NCI-H2196 (cell line): Measurements from ENCODE around the gene OSBPL9.
A peak's percentile ranks its signal among the peaks of the same experiment; 100 is the strongest.
"Not testable (repeated sequence)": the region's sequence is repeated elsewhere in the genome, so short reads cannot be mapped to it uniquely, and the experiment has no call there.

ENCODE experiments used
- DNase-seq: peaks from one replicate; lab custom pipeline; 2025; ENCODE audit not compliant: unreplicated experiment; lab: John Stamatoyannopoulos, UW

The OSBPL9 gene

GRCh38 chr1:51663105-51663504, 46.2 kb downstream of the OSBPL9 start:
- DNase-seq: no peak

GRCh38 chr1:51663721-51664120, 46.8 kb downstream of the OSBPL9 start:
- no peak for DNase-seq

GRCh38 chr1:51664421-51665240, 47.7 kb downstream of the OSBPL9 start:
- DNase-seq: no peak

GRCh38 chr1:51666478-51666877, 49.6 kb downstream of the OSBPL9 start:
- no peak for DNase-seq

- DNase-seq: no peak
Observed at GRCh38 chr1:51667561-51667960, 50.7 kb downstream of the OSBPL9 start.

GRCh38 chr1:51669272-51669671, 52.4 kb downstream of the OSBPL9 start:
- DNase-seq: no peak

GRCh38 chr1:51669816-51670215, 52.9 kb downstream of the OSBPL9 start:
- no peak for DNase-seq

- DNase-seq: no peak
Observed at GRCh38 chr1:51671527-51672325, 54.8 kb downstream of the OSBPL9 start.

GRCh38 chr1:51673279-51673678, 56.4 kb downstream of the OSBPL9 start:
- DNase-seq: no peak

GRCh38 chr1:51675177-51675780, 58.4 kb downstream of the OSBPL9 start:
- DNase-seq: no peak

GRCh38 chr1:51679435-51679834, 62.5 kb downstream of the OSBPL9 start:
- peak; percentile 20 for DNase-seq

- DNase-seq: no peak
Observed at GRCh38 chr1:51684776-51685175, 67.9 kb downstream of the OSBPL9 start.

GRCh38 chr1:51686450-51686849, 69.6 kb downstream of the OSBPL9 start:
- no peak for DNase-seq

- DNase-seq: no peak
Observed at GRCh38 chr1:51689075-51689440, 72.2 kb downstream of the OSBPL9 start.

- DNase-seq: no peak
Observed at GRCh38 chr1:51689643-51690042, 72.8 kb downstream of the OSBPL9 start.

GRCh38 chr1:51690285-51690961, 73.5 kb downstream of the OSBPL9 start:
- DNase-seq: no peak

GRCh38 chr1:51691920-51692319, 75.0 kb downstream of the OSBPL9 start:
- no peak for DNase-seq

- DNase-seq: no peak
Observed at GRCh38 chr1:51693419-51694155, 76.7 kb downstream of the OSBPL9 start.

GRCh38 chr1:51697166-51697565, 80.3 kb downstream of the OSBPL9 start:
- DNase-seq: no peak

GRCh38 chr1:51699391-51699790, 82.5 kb downstream of the OSBPL9 start:
- no peak for DNase-seq

- not testable (repeated sequence) for DNase-seq
Observed at GRCh38 chr1:51701782-51702181, 84.9 kb downstream of the OSBPL9 start.
